ENCODE results near the gene LIPC.

The LIPC gene

DNA sequence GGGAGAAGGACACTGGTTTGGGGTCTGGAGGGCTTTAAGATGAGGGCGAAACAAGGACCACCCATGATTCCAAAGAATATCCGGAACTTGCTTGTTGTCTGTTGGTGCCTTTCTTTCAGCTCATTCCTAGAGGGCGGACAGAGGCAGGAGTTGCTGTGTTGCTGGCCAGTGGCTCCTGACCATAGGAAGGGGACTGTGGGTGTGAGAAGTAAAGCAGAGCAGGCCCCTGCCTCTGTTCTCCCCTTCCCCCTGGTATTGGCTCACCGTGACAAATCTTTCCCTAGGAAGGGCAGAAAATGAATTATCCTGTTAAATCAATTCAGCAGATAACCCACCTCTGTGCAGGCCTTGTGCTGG is 89.1 kb downstream of the LIPC start:
- no peak for TF ChIP-seq TEAD4 (IDR thresholded peaks at IDR 0.05)
- TF ChIP-seq, protein P1, sequence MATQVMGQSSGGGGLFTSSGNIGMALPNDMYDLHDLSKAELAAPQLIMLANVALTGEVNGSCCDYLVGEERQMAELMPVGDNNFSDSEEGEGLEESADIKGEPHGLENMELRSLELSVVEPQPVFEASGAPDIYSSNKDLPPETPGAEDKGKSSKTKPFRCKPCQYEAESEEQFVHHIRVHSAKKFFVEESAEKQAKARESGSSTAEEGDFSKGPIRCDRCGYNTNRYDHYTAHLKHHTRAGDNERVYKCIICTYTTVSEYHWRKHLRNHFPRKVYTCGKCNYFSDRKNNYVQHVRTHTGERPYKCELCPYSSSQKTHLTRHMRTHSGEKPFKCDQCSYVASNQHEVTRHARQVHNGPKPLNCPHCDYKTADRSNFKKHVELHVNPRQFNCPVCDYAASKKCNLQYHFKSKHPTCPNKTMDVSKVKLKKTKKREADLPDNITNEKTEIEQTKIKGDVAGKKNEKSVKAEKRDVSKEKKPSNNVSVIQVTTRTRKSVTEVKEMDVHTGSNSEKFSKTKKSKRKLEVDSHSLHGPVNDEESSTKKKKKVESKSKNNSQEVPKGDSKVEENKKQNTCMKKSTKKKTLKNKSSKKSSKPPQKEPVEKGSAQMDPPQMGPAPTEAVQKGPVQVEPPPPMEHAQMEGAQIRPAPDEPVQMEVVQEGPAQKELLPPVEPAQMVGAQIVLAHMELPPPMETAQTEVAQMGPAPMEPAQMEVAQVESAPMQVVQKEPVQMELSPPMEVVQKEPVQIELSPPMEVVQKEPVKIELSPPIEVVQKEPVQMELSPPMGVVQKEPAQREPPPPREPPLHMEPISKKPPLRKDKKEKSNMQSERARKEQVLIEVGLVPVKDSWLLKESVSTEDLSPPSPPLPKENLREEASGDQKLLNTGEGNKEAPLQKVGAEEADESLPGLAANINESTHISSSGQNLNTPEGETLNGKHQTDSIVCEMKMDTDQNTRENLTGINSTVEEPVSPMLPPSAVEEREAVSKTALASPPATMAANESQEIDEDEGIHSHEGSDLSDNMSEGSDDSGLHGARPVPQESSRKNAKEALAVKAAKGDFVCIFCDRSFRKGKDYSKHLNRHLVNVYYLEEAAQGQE (IDR thresholded peaks at IDR 0.05; ENCODE audit: low read depth): no peak
- TF ChIP-seq TAF1 (IDR thresholded peaks at IDR 0.05; ENCODE audit: low read depth): no peak; the same call in 1 of the 2 replicates
- TF ChIP-seq ZBTB7A (IDR thresholded peaks at IDR 0.05; ENCODE audit: low read depth): no peak
- no peak for TF ChIP-seq NFIC (IDR thresholded peaks at IDR 0.05)
- no peak for TF ChIP-seq EGR1 (IDR thresholded peaks at IDR 0.05)
- TF ChIP-seq, protein P2, sequence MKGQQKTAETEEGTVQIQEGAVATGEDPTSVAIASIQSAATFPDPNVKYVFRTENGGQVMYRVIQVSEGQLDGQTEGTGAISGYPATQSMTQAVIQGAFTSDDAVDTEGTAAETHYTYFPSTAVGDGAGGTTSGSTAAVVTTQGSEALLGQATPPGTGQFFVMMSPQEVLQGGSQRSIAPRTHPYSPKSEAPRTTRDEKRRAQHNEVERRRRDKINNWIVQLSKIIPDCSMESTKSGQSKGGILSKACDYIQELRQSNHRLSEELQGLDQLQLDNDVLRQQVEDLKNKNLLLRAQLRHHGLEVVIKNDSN (IDR thresholded peaks at IDR 0.05): no peak
- no peak for TF ChIP-seq EP300 (IDR thresholded peaks at IDR 0.05; ENCODE audit: borderline replicate concordance)
- no peak for TF ChIP-seq YY1 (IDR thresholded peaks at IDR 0.05; ENCODE audit: low read depth)

DNA sequence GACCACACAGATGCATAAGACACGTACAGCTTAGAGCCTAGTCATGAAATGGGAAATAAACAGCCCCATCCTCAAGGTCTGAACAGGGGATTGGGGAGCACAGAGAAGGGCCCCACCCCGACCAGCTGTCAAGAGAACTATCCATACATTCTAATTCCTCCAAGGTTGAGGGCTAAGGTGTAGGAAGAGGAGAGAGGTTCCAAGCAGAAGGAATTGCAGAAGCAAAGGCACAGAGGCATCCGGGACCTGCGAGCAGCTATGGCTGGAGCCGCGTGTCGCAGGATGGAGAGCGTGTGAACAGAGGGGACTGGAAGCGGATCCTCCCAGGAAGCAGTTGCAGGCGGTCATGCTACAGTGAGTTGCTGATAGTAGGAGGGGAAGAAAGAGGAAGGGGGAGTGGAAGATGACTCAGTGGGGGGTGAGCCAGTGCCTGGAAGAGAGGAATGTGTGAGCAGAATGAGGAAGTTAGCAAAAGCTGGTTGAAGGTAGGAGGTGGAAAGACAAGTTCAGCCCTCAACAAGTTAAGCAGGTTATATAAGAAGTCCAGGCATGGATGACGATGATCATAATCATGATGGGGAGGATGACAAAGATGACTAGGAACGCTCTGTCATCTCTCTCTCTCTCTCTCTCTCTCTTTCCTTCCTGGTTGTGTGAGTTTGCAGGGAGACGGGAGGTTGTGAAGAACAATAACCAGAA is 89.7 kb downstream of the LIPC start:
- TF ChIP-seq NFIC (IDR thresholded peaks at IDR 0.05): peak; percentile 94
- TF ChIP-seq EGR1 (IDR thresholded peaks at IDR 0.05): peak; percentile 47; the same call in 1 of the 2 replicates
- TF ChIP-seq TEAD4 (IDR thresholded peaks at IDR 0.05): peak; percentile 99
- TF ChIP-seq TCF12 (IDR thresholded peaks at IDR 0.05; ENCODE audit: low read depth): peak; percentile 98
- TF ChIP-seq, protein P1 (IDR thresholded peaks at IDR 0.05; ENCODE audit: low read depth): no peak
- TF ChIP-seq, protein P2 (IDR thresholded peaks at IDR 0.05): no peak; the same call in 1 of the 2 replicates
- peak; percentile 46 for TF ChIP-seq TAF1 (IDR thresholded peaks at IDR 0.05; ENCODE audit: low read depth)
- peak; percentile 98 for TF ChIP-seq FOXM1 (IDR thresholded peaks at IDR 0.05; ENCODE audit: borderline replicate concordance, low read depth)
- peak; percentile 49 for TF ChIP-seq RAD21 (IDR thresholded peaks at IDR 0.05; ENCODE audit: low read depth)
- TF ChIP-seq ZBTB7A (IDR thresholded peaks at IDR 0.05; ENCODE audit: low read depth): no peak
- peak; percentile 74; the same call in 1 of the 2 replicates for TF ChIP-seq YY1 (IDR thresholded peaks at IDR 0.05; ENCODE audit: low read depth)
- TF ChIP-seq CEBPB (IDR thresholded peaks at IDR 0.05): peak; percentile 77; the same call in 1 of the 2 replicates
- TF ChIP-seq EP300 (IDR thresholded peaks at IDR 0.05; ENCODE audit: borderline replicate concordance): peak; percentile 100
- TF ChIP-seq, protein P3, sequence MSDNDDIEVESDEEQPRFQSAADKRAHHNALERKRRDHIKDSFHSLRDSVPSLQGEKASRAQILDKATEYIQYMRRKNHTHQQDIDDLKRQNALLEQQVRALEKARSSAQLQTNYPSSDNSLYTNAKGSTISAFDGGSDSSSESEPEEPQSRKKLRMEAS (IDR thresholded peaks at IDR 0.05): peak; percentile 94
- no peak for TF ChIP-seq CREB1 (IDR thresholded peaks at IDR 0.05; ENCODE audit: low read depth)

DNA sequence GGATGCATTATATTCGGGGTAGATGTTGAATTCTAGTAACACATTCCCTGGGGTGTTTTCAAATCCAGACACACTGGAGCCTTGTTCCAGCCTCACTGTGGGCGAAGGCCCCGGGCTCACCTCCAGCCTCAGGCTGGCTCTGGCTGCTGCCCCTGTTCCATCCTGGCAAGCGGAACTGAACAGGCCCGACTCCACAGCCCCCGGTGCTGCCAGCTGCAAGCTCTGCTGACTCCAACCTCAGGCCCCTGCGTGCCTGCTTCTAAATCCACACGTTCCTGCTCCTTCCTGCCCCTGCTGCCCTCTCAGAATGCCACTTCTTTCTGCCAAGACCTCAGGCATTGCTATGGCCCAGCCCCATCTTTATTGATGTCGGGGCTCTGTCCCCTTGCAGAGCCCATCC is 90.6 kb downstream of the LIPC start:
- TF ChIP-seq, protein P1 (IDR thresholded peaks at IDR 0.05; ENCODE audit: low read depth): no peak
- TF ChIP-seq, protein P3 (IDR thresholded peaks at IDR 0.05): peak; percentile 25

- TF ChIP-seq EP300 (IDR thresholded peaks at IDR 0.05; ENCODE audit: borderline replicate concordance) (no peak), YY1 (IDR thresholded peaks at IDR 0.05; ENCODE audit: low read depth) (no peak), TEAD4 (IDR thresholded peaks at IDR 0.05) (no peak), ZBTB7A (IDR thresholded peaks at IDR 0.05; ENCODE audit: low read depth) (no peak), TCF12 (IDR thresholded peaks at IDR 0.05; ENCODE audit: low read depth) (no peak), TAF1 (IDR thresholded peaks at IDR 0.05; ENCODE audit: low read depth) (no peak), CREB1 (IDR thresholded peaks at IDR 0.05; ENCODE audit: low read depth) (no peak), EGR1 (IDR thresholded peaks at IDR 0.05) (no peak), NFIC (IDR thresholded peaks at IDR 0.05) (no peak), FOXM1 (IDR thresholded peaks at IDR 0.05; ENCODE audit: borderline replicate concordance, low read depth) (no peak), CEBPB (IDR thresholded peaks at IDR 0.05) (no peak), RAD21 (IDR thresholded peaks at IDR 0.05; ENCODE audit: low read depth) (no peak)
- TF ChIP-seq, protein P2 (IDR thresholded peaks at IDR 0.05): no peak
- TF ChIP-seq, protein P3 (IDR thresholded peaks at IDR 0.05): no peak
- TF ChIP-seq, protein P1 (IDR thresholded peaks at IDR 0.05; ENCODE audit: low read depth): no peak
These were observed 91.1 kb downstream of the LIPC start for GRCh38 chr15:58522865-58523264.
